CD8-positive, alpha-beta memory T cell (primary cell): ENCODE measurements around the gene COPZ1. TPM values are rescaled to one million over a fixed set of nuclear protein-coding genes. Genes with fewer than 3 reads are reported as not detected.
"Not testable (repeated sequence)": the region's sequence is repeated elsewhere in the genome, so short reads cannot be mapped to it uniquely, and the experiment has no call there.

ENCODE experiments used
- CTCF ChIA-PET: fragments of 350-600 bp; sonication (Branson Sonifier 250); formaldehyde crosslinking; loops from one replicate; lab custom pipeline; 2021; ENCODE audit warnings: antibody characterized with exemption; lab: Charles Lee
- POLR2A ChIA-PET: fragments of 350-600 bp; sonication (Branson Sonifier 250); formaldehyde crosslinking; loops from one replicate; lab custom pipeline; 2021; ENCODE audit warnings: antibody characterized with exemption; lab: Charles Lee
- DNase-seq, 5 donors: peaks; one replicate each; pipeline versions ENCODE4 v3.0.0 to v3.0.0-alpha.2; 2020 to 2022; ENCODE audit warnings: mixed read lengths in 1 of 5
- H3K27ac ChIP-seq: one replicate; pipeline ENCODE4 v1.7.0; 2013; ENCODE audit warnings: low read depth, mild to moderate bottlenecking, low read length, moderate library complexity
- H3K27me3 ChIP-seq: 2 replicates; pipeline ENCODE4 v1.7.0; 2013; ENCODE audit warnings: low read length, mild to moderate bottlenecking; ENCODE audit not compliant: insufficient read depth, poor library complexity, severe bottlenecking
- H3K36me3 ChIP-seq: 2 replicates; pipeline ENCODE4 v1.7.0; 2013; ENCODE audit warnings: mild to moderate bottlenecking, low read length, moderate library complexity; ENCODE audit not compliant: insufficient read depth
- H3K4me1 ChIP-seq: 2 replicates; pipeline ENCODE4 v1.7.0; 2013; ENCODE audit warnings: mild to moderate bottlenecking, low read length, moderate library complexity; ENCODE audit not compliant: insufficient read depth
- H3K4me3 ChIP-seq: 2 replicates; pipeline ENCODE4 v1.7.0; 2013; ENCODE audit warnings: mild to moderate bottlenecking, low read length
- H3K9me3 ChIP-seq: 2 replicates; pipeline ENCODE4 v1.7.0; 2013; ENCODE audit warnings: mild to moderate bottlenecking, low read length
- H3K27ac Mint-ChIP-seq, 8 donors: one replicate each; pipeline ENCODE4 v1.8.0; 2020 to 2021; ENCODE audit warnings: mixed read lengths in 8 of 8, mild to moderate bottlenecking in 6 of 8, inconsistent platforms in 3 of 8, moderate library complexity in 3 of 8
- H3K27me3 Mint-ChIP-seq, 2 donors: one replicate each; pipeline ENCODE4 v1.8.0; 2020 to 2021; ENCODE audit warnings: mixed read lengths in 2 of 2, mild to moderate bottlenecking in 1 of 2, moderate library complexity in 1 of 2
- H3K36me3 Mint-ChIP-seq, 3 donors: one replicate each; pipeline ENCODE4 v1.8.0; 2020 to 2021; ENCODE audit warnings: mixed read lengths in 3 of 3, inconsistent platforms in 1 of 3, mild to moderate bottlenecking in 1 of 3
- H3K4me1 Mint-ChIP-seq, 3 donors: one replicate each; pipeline ENCODE4 v1.8.0; 2020 to 2021; ENCODE audit warnings: mixed read lengths in 3 of 3, inconsistent platforms in 1 of 3, mild to moderate bottlenecking in 1 of 3
- H3K4me3 Mint-ChIP-seq, 7 donors: one replicate each; pipeline ENCODE4 v1.8.0; 2020 to 2021; ENCODE audit warnings: mixed read lengths in 7 of 7, mild to moderate bottlenecking in 6 of 7, moderate library complexity in 4 of 7, inconsistent platforms in 2 of 7
- H3K9me3 Mint-ChIP-seq, 5 donors: one replicate each; pipeline ENCODE4 v1.8.0; 2020 to 2022; ENCODE audit warnings: mixed read lengths in 5 of 5, mild to moderate bottlenecking in 3 of 5, moderate library complexity in 2 of 5, inconsistent platforms in 1 of 5
- polyA plus RNA-seq: library from polyadenylated mRNA; unstranded; fragments of 300-500 nt; fragmentation: Illumina TruSeq; gene quantifications from one replicate; pipeline ENCODE4 v1.2.3, GENCODE V29; 2021
- total RNA-seq, 2 experiments: library from RNA; stranded (reverse); gene quantifications; one replicate each; pipeline ENCODE4 v1.2.3, GENCODE V29; 2021

Gene COPZ1
- total and polyA plus RNA-seq, 3 experiments from 2014 or later, result 112 to 158 (median 115) TPM

DNA sequence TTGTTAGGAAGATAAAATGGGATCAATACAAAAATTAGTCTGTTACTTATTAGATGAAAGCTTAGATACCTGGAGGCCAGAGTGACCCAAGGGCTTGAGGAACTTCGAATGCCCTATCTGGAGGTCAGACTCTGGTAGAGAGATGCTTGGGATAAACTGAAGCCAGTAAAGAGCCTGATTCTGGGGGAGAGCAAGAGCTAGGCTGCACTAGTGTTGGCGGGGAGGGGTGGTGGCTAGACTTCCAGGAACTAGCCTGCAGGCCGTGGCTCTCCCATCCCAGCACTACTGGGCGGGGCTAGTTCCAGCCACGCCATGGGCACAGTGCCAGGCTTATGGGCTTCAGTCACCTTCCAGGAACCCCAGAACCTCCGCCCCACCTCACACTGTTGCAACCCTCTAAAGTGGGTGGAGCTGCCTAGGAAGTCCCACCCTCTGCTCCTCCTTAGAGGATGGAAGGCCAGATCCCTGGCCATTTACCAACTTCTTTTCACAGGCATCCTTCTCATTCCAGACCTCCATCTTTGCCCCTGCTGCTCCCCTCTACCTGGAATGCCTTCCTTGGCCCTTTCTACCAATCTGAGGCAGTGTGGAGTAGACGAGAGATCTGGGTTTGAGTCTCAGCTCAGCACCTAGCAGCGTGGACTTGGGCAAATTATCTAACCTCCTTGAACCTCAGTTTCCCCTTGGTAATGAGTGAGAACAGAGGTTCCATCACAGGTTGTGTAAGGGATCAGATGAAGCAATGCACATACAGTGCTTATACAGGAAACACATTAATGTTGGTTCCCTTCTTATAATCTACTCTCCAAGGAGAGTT is 17.8 kb upstream of the COPZ1 start:
- Histone ChIP-seq H3K27ac (no peak overlapping the region), H3K9me3 (no peaks in the 10 kb centered on the region), H3K4me3 (no peak overlapping the region), H3K4me1 (peaks cover 9% of the 10 kb centered on the region), H3K36me3 (no peaks in the 10 kb centered on the region), H3K27me3 (peaks cover 6% of the 10 kb centered on the region)
- CTCF ChIA-PET, result interaction anchor here (1.6 to 2.1 kb wide), 3 partner anchors 13 to 61 kb away, joined by 4 to 12 read pairs (median 5); no protein-coding TSS in a partner anchor
- H3K4me3 Mint-ChIP-seq, result peak overlapping the region in 2 of 7 donors; percentile 41 to 47
- H3K4me1 Mint-ChIP-seq, result peaks cover 19 to 37% (median 33%) of the 10 kb centered on the region in 3 donors
- peak overlapping the region in 5 of 8 donors; percentile 22 to 88 (median 61) for H3K27ac Mint-ChIP-seq
- H3K36me3 Mint-ChIP-seq, result no peaks in the 10 kb centered on the region
- peak in 1 of 5 donors; percentile 16 for DNase-seq
- peaks cover 12 to 37% of the 10 kb centered on the region in 2 donors for H3K27me3 Mint-ChIP-seq
- POLR2A ChIA-PET, result interaction anchor here (0.7 kb wide), 2 partner anchors 81 to 96 kb away, joined by 5 to 9 read pairs; no protein-coding TSS in a partner anchor
- no peaks in the 10 kb centered on the region for H3K9me3 Mint-ChIP-seq

- Histone ChIP-seq H3K27me3 (no peaks in the 10 kb centered on the region), H3K27ac (no peak overlapping the region), H3K4me3 (no peak overlapping the region), H3K9me3 (no peaks in the 10 kb centered on the region), H3K36me3 (no peaks in the 10 kb centered on the region), H3K4me1 (peaks cover 9% of the 10 kb centered on the region)
- Mint-ChIP-seq H3K27me3 (peaks cover 3 to 15% of the 10 kb centered on the region in 2 donors), H3K9me3 (no peaks in the 10 kb centered on the region), H3K36me3 (no peaks in the 10 kb centered on the region), H3K4me3 (no peak overlapping the region), H3K27ac (no peak overlapping the region), H3K4me1 (peaks cover 10 to 13% (median 11%) of the 10 kb centered on the region in 3 donors)
- DNase-seq, result no peak
- ChIA-PET POLR2A (no interaction called here), CTCF (interaction anchor here (1.0 kb wide), 1 partner anchor 68 kb away, joined by 3 read pairs; no protein-coding TSS in a partner anchor)
Observed at GRCh38 chr12:54311051-54311450, 13.9 kb upstream of the COPZ1 start.

- peaks cover 3 to 11% of the 10 kb centered on the region in 2 donors for H3K27me3 Mint-ChIP-seq
- H3K4me1 Mint-ChIP-seq, H3K4me3 ChIP-seq, POLR2A ChIA-PET, H3K27me3 ChIP-seq, H3K9me3 Mint-ChIP-seq, H3K27ac ChIP-seq, H3K9me3 ChIP-seq, H3K27ac Mint-ChIP-seq, DNase-seq, H3K36me3 Mint-ChIP-seq, H3K4me1 ChIP-seq, H3K36me3 ChIP-seq, H3K4me3 Mint-ChIP-seq: not testable (repeated sequence)
- CTCF ChIA-PET, result interaction anchor here (1.1 to 1.2 kb wide), 2 partner anchors 12 to 16 kb away, joined by 3 read pairs; no protein-coding TSS in a partner anchor
Observed at GRCh38 chr12:54312309-54312708, 12.6 kb upstream of the COPZ1 start.

DNA sequence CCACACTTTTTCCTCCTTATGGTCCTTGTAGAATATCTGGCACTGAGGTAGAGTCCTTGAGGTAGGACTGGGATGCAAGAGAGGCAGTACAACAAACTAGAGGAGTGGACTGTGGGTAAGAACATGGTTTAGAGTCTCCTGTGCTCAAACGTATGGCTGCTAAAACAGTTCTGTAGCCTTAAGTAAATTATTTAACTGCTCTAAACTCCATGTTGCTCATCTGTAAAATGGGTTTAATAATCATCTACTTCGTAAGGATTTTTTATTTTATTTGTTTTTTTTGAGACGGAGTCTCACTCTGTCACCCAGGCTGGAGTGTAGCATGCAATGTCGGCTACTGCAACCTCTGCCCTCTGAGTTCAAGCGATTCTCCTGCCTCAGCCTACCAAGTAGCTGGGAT is 3.6 kb upstream of the COPZ1 start:
- Histone ChIP-seq H3K4me1 (peaks cover 7% of the 10 kb centered on the region), H3K9me3 (no peaks in the 10 kb centered on the region), H3K36me3 (no peaks in the 10 kb centered on the region), H3K4me3 (no peak overlapping the region), H3K27me3 (no peaks in the 10 kb centered on the region), H3K27ac (no peak overlapping the region)
- Mint-ChIP-seq H3K27me3 (peaks cover 0 to 1% of the 10 kb centered on the region in 2 donors), H3K4me1 (peaks cover 15 to 18% (median 17%) of the 10 kb centered on the region in 3 donors), H3K27ac (no peak overlapping the region), H3K9me3 (no peaks in the 10 kb centered on the region), H3K4me3 (no peak overlapping the region), H3K36me3 (peaks cover 2 to 7% (median 3%) of the 10 kb centered on the region in 3 donors)
- ChIA-PET CTCF (interaction anchor here (1.2 to 2.3 kb wide), 3 partner anchors 12 to 48 kb away, joined by 3 to 8 read pairs (median 3); no protein-coding TSS in a partner anchor), POLR2A (no interaction called here)
- DNase-seq, result no peak

DNA sequence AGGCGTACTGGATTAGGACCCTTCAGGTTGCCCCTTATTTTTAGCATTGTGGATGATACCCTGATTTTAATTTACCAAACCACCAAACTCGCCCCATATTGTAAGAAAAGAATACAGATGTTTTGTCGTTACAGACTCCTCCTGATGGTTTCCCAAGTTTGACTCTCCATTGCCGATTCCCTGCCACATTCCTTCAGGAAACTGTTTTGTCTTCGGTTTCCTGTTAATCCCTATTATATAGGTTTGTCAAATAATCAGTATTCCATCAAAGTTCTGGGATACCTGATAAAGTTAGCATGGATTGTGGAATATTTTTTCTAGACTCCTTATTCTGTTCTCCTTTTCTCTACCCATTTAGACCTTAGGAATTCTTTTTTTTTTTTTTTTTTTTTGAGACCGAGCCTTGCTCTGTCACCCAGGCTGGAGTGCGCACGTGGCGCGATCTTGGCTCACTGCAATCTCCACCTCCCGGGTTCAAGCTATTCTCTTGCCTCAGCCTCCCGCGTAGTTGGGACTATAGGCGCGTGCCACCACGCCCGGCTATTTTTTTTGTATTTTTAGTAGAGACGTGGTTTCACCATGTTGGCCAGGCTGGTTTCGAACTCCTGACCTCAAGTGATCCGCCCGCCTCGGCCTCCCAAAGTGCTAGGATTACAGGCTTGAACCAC is 645 bp downstream of the COPZ1 start:
- Mint-ChIP-seq H3K4me1 (peaks cover 39 to 49% (median 44%) of the 10 kb centered on the region in 3 donors), H3K27ac (peak overlapping the region; percentile 92 to 100 (median 98)), H3K4me3 (peak overlapping the region; percentile 93 to 100 (median 98)), H3K36me3 (peaks cover 3 to 23% (median 3%) of the 10 kb centered on the region in 3 donors)
- not testable (repeated sequence) for H3K36me3 ChIP-seq, H3K27me3 Mint-ChIP-seq, DNase-seq, H3K27me3 ChIP-seq, H3K9me3 Mint-ChIP-seq, H3K9me3 ChIP-seq
- ChIA-PET CTCF (interaction anchor here (0.6 to 3.6 kb wide), 21 partner anchors 10 to 148 kb away, joined by 3 to 37 read pairs (median 5); partner anchors contain the start of genes CBX5, GTSF1, HNRNPA1 and NFE2), POLR2A (interaction anchor here (0.7 to 1.9 kb wide), 7 partner anchors 9 to 109 kb away, joined by 3 to 20 read pairs (median 4); partner anchors contain the start of genes CBX5 and HNRNPA1)
- H3K4me3 ChIP-seq, result peak overlapping the region; percentile 97
- peaks cover 33% of the 10 kb centered on the region for H3K4me1 ChIP-seq
- H3K27ac ChIP-seq, result peak overlapping the region; percentile 94

GRCh38 chr12:54328595-54329337 is 3.8 kb downstream of the COPZ1 start:
- ChIA-PET CTCF (interaction anchor here (0.7 to 2.0 kb wide), 3 partner anchors 8 to 39 kb away, joined by 3 to 6 read pairs (median 4); no protein-coding TSS in a partner anchor), POLR2A (no interaction called here)
- no peaks in the 10 kb centered on the region for H3K9me3 Mint-ChIP-seq
- H3K27me3 ChIP-seq, result no peaks in the 10 kb centered on the region
- peak overlapping the region in 1 of 7 donors; percentile 85 for H3K4me3 Mint-ChIP-seq
- no peaks in the 10 kb centered on the region for H3K27me3 Mint-ChIP-seq
- peaks cover 3 to 33% (median 3%) of the 10 kb centered on the region in 3 donors for H3K36me3 Mint-ChIP-seq
- H3K9me3 ChIP-seq, result no peaks in the 10 kb centered on the region
- no peak overlapping the region for H3K4me3 ChIP-seq
- peaks cover 55 to 72% (median 64%) of the 10 kb centered on the region in 3 donors for H3K4me1 Mint-ChIP-seq
- no peaks in the 10 kb centered on the region for H3K36me3 ChIP-seq
- H3K4me1 ChIP-seq, result peaks cover 60% of the 10 kb centered on the region
- peak overlapping the region in 7 of 8 donors; percentile 17 to 87 (median 55) for H3K27ac Mint-ChIP-seq
- no peak for DNase-seq
- H3K27ac ChIP-seq, result no peak overlapping the region

DNA sequence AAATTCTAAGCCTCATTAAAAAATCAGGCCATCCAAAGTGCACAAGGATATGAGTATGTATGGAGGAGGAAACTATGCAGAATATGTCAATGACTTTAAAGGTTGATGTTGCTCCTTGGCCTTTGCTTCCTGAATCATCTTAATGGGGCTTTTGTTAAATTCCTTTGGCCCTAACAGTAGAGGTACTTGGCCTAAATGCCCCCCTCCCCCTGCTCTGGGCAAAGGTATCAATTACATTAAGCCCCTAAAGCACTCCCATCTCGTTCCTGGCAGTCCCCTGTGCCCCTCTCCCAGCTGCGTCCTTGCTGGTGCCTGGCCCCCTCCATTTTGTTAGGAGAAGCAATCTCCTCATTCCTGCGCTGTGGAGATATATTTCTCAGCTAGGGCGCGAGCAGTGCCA is 4.8 kb downstream of the COPZ1 start:
- Mint-ChIP-seq H3K27me3 (no peaks in the 10 kb centered on the region), H3K9me3 (no peaks in the 10 kb centered on the region), H3K27ac (peak overlapping the region in 6 of 8 donors; percentile 42 to 76 (median 58)), H3K36me3 (peaks cover 3 to 33% (median 3%) of the 10 kb centered on the region in 3 donors), H3K4me1 (peaks cover 51 to 70% (median 58%) of the 10 kb centered on the region in 3 donors), H3K4me3 (peak overlapping the region in 1 of 7 donors; percentile 19)
- CTCF ChIA-PET, result interaction anchor here (1.6 to 2.0 kb wide), 2 partner anchors 7 to 35 kb away, joined by 3 to 6 read pairs; no protein-coding TSS in a partner anchor
- no peak overlapping the region for H3K27ac ChIP-seq
- no peaks in the 10 kb centered on the region for H3K9me3 ChIP-seq
- DNase-seq, result no peak
- no peak overlapping the region for H3K4me3 ChIP-seq
- POLR2A ChIA-PET, result no interaction called here
- no peaks in the 10 kb centered on the region for H3K36me3 ChIP-seq
- no peaks in the 10 kb centered on the region for H3K27me3 ChIP-seq
- H3K4me1 ChIP-seq, result peaks cover 54% of the 10 kb centered on the region
